Heart right ventricle (tissue), 16 donors: Measurements from ENCODE around the gene S100A8. TPM values are rescaled to one million over a fixed set of nuclear protein-coding genes. Genes with fewer than 3 reads are reported as not detected.
"Not testable (repeated sequence)": the region's sequence is repeated elsewhere in the genome, so short reads cannot be mapped to it uniquely, and the experiment has no call there.

ENCODE experiments used
- ATAC-seq, 8 donors: fragments of 200-7000 bp; cut with Tn5 transposase; one replicate each; pipeline ENCODE4 v1.9.1; 2020; ENCODE audit warnings: mild to moderate bottlenecking in 8 of 8, moderate library complexity in 8 of 8, moderate number of reproducible peaks in 1 of 8
- DNase-seq, 2 donors: peaks; one replicate each; pipeline ENCODE4 v3.0.0-alpha.2; 2020
- H3K27ac ChIP-seq, 10 donors: fragments of 200-600 bp; sonication (generic) in 2 of 10; one replicate each; pipeline versions ENCODE4 v1.5.0 to v1.8.0; 2020 to 2022; ENCODE audit warnings: mild to moderate bottlenecking in 3 of 10
- H3K27me3 ChIP-seq, 7 donors: fragments of 200-600 bp; one replicate each; pipeline ENCODE4 v1.8.0; 2021 to 2022; ENCODE audit warnings: mild to moderate bottlenecking in 2 of 7
- H3K36me3 ChIP-seq, 9 donors: fragments of 200-600 bp; sonication (generic) in 1 of 9; one replicate each; pipeline versions ENCODE4 v1.5.0 to v1.8.0; 2020 to 2022; ENCODE audit warnings: mild to moderate bottlenecking in 2 of 9
- H3K4me1 ChIP-seq, 9 donors: fragments of 200-600 bp; sonication (generic) in 1 of 9; one replicate each; pipeline versions ENCODE4 v1.5.0 to v1.8.0; 2020 to 2022; ENCODE audit warnings: mild to moderate bottlenecking in 4 of 9
- H3K4me3 ChIP-seq, 10 donors: fragments of 200-600 bp; sonication (generic) in 2 of 10; one replicate each; pipeline versions ENCODE4 v1.5.0 to v1.8.0; 2020 to 2022; ENCODE audit warnings: mild to moderate bottlenecking in 7 of 10, moderate library complexity in 2 of 10
- H3K9me3 ChIP-seq, 11 donors: fragments of 200-600 bp in 10 of 11; sonication (generic) in 2 of 11; one replicate each; pipeline versions ENCODE4 v1.5.0 to v1.8.0; 2013 to 2022; ENCODE audit warnings: mild to moderate bottlenecking in 2 of 11, control low read depth in 1 of 11, moderate library complexity in 1 of 11
- CTCF ChIP-seq, 9 donors: fragments of 200-600 bp; sonication (generic) in 2 of 9; IDR thresholded peaks; one replicate each; pipeline versions ENCODE4 v1.5.0 to v1.8.0; 2021 to 2022; ENCODE audit warnings: antibody characterized with exemption in 9 of 9, mild to moderate bottlenecking in 5 of 9, moderate library complexity in 1 of 9
- WGBS, 2 donors: extraction: QIAGEN DNeasy Blood & Tissue Kit; methylation state at CpG; one replicate each; pipeline ENCODE4 v1.1.7; 2013; ENCODE audit warnings: inconsistent platforms in 1 of 2; 5-methylcytosine and 5-hydroxymethylcytosine counted together
- intact Hi-C, 10 donors: fragments of 100-400 bp; cut with DNase I; formaldehyde crosslinking; loops; one replicate each; pipeline versions ENCODE4 v1.11.1 to v1.14.2; 2022
- polyA plus RNA-seq, 2 donors: library from polyadenylated mRNA; stranded (reverse); fragments of 200-250 nt; gene quantifications; one replicate each; pipeline ENCODE4 v1.2.3, GENCODE V29; 2013
- total RNA-seq, 10 donors: library from RNA; stranded (reverse); fragmentation: NEBNext Ultra II Directional in 3 of 10; extraction: Animal tissue kit (Norgen Biotek cat#: 25700) in 3 of 10; gene quantifications; one replicate each; pipeline versions ENCODE4 v1.2.1 to v1.2.4, GENCODE V29; 2021 to 2023
- donor health status: Arrhythmogenic right ventricular cardiomyopathy.
- donor health status: ischemic (EF 13 %, LVEDD 7.1; RV severe dilation, severe dysfunction).
- donor health status: healthy with polysubstance abuse.
- donor health status: DM: no; HTN: yes; CAD: no.
- donor health status: DM: no; HTN: no; CAD: no.
- donor health status: ischemic (EF 25% LVEDD 6.9; RV normal size, moderate dysfunction).
- donor health status: ischemic (EF 25% LVEDD 5.7; RV mildly dilated, moderate dysfunction).
- donor health status: healthy.
- donor health status: DM: yes; HTN: yes; CAD: no.
- donor health status: Ischemic cardiomyopathy.
- donor health status: ischemic (EF 35%, LVEDD 5.7; RV mildly dilated, moderate dysfunction).
- donor health status: nonischemic (EF 11% LVEDD 7.7; RV severe dilation, severe dysfunction).
- donor health status: DM: yes; HTN: yes; CAD: no.
- donor health status: PGD.
- donor health status: ischemic (EF 29% LVEDD 5.4; RV normal size, mild dysfunction).
- donor health status: nonischemic (EF 23%, LVEDD 6.1; RV moderate dilation, normal function).

S100A8 gene
- total and polyA plus RNA-seq, 12 donors: 6.2 to 105 (median 45.4) TPM

- intact Hi-C loops: loop anchor here in 8 of 10 donors (2.0 to 10.0 kb wide), 5 partner anchors 145 to 395 kb away; partner anchors contain the start of gene S100A2 (in 5 of the 8)
- no peaks in the 10 kb centered on the region for H3K9me3 ChIP-seq
- 59 to 71% methylated on average over 17 of the region's 17 CpGs for WGBS, 2 donors
These were observed 41.2 kb downstream of the S100A8 start for GRCh38 chr1:153349363-153350320.

GRCh38 chr1:153348511-153349362 lies 42.1 kb downstream of the S100A8 start, which contains the start of gene PGLYRP4:
PGLYRP4 (minus strand) TSS chr1:153348841; CDS start chr1:153347932, 909 bp downstream.
- Histone ChIP-seq H3K9me3 (no peaks in the 10 kb centered on the region), H3K4me1 (peaks cover 0 to 17% (median 0%) of the 10 kb centered on the region in 9 donors), H3K4me3 (no peak within 1 kb of the TSS), H3K36me3 (no peaks in the 10 kb centered on the region), H3K27ac (no peak within 1 kb of the TSS), H3K27me3 (peaks cover 0 to 65% (median 36%) of the 10 kb centered on the region in 7 donors)
- 57 to 80% methylated on average over 10 of the region's 10 CpGs for WGBS, 2 donors
- TF ChIP-seq CTCF (IDR thresholded peaks at IDR 0.05): no peak
- DNase-seq (no peak), ATAC-seq (no peak)
- intact Hi-C loops: no loop called here

More at GRCh38 chr1:153349363-153350320, 41.2 kb downstream of the S100A8 start:
- Histone ChIP-seq H3K4me1 (peaks cover 0 to 10% (median 0%) of the 10 kb centered on the region in 9 donors), H3K27me3 (peaks cover 0 to 65% (median 36%) of the 10 kb centered on the region in 7 donors), H3K4me3 (no peak overlapping the region), H3K27ac (no peak overlapping the region), H3K36me3 (no peaks in the 10 kb centered on the region)
- ATAC-seq: no peak
- no peak for TF ChIP-seq CTCF (IDR thresholded peaks at IDR 0.05)
- DNase-seq: no peak

- WGBS, 2 donors: 63 to 67% methylated on average over 7 of the region's 7 CpGs
- H3K27me3 ChIP-seq: peaks cover 0 to 65% (median 36%) of the 10 kb centered on the region in 7 donors
- intact Hi-C loops: no loop called here
These were observed 43.0 kb downstream of the S100A8 start for GRCh38 chr1:153347856-153348255.

GRCh38 chr1:153347049-153347448 lies 43.8 kb downstream of the S100A8 start:
- DNase-seq, H3K36me3 ChIP-seq, ATAC-seq, H3K27ac ChIP-seq, intact Hi-C loops, H3K9me3 ChIP-seq, H3K4me3 ChIP-seq: not testable (repeated sequence)
- 64 to 72% methylated on average over 14 of the region's 14 CpGs for WGBS, 2 donors
- H3K27me3 ChIP-seq: peaks cover 0 to 64% (median 39%) of the 10 kb centered on the region in 7 donors
- peaks cover 0 to 17% (median 0%) of the 10 kb centered on the region in 9 donors for H3K4me1 ChIP-seq

More at GRCh38 chr1:153347856-153348255, 43.0 kb downstream of the S100A8 start:
- H3K27ac ChIP-seq: no peak overlapping the region
- ATAC-seq: no peak
- no peaks in the 10 kb centered on the region for H3K9me3 ChIP-seq
- TF ChIP-seq CTCF (IDR thresholded peaks at IDR 0.05): no peak
- H3K4me1 ChIP-seq: peaks cover 0 to 17% (median 0%) of the 10 kb centered on the region in 9 donors
- no peak for DNase-seq
- no peaks in the 10 kb centered on the region for H3K36me3 ChIP-seq
- no peak overlapping the region for H3K4me3 ChIP-seq
